DOHH2 (cell line): Measurements from ENCODE around the gene KRT76.

Experiments used
- CTCF ChIP-seq: fragments of 200-600 bp; sonication (generic); IDR thresholded peaks from one replicate; pipeline ENCODE4 v1.5.1; 2014; ENCODE audit warnings: antibody characterized with exemption, mild to moderate bottlenecking, low read depth, low read length; ENCODE audit not compliant: poor library complexity, severe bottlenecking
- EZH2phosphoT487 ChIP-seq: fragments of 200-600 bp; sonication (generic); IDR thresholded peaks from 2 replicates; pipeline ENCODE4 v1.6.1; 2017; ENCODE audit warnings: borderline replicate concordance, mild to moderate bottlenecking, antibody characterized with exemption, low read length, moderate library complexity, mixed read lengths

GRCh38 chr12:52755533-52755932 is 21.6 kb downstream of the KRT76 start:
- no peak for TF ChIP-seq CTCF
- no peak for TF ChIP-seq EZH2phosphoT487
